GM03348 (cell line): ENCODE data around the gene BRD3OS.

Experiments used
- DNase-seq: peaks from one replicate; pipeline ENCODE4 v3.0.0; 2012; ENCODE audit warnings: low spot score

The BRD3OS gene

GRCh38 chr9:134024828-134025605 is at the start of gene BRD3OS:
TSS of gene BRD3OS (plus strand) at chr9:134025481. CDS start at chr9:134026748, 1,267 bp downstream.
- DNase-seq = peak; percentile 97

- no peak for DNase-seq
Observed at GRCh38 chr9:133975511-133975910, 49.8 kb upstream of the BRD3OS start.

- DNase-seq = no peak
Observed at GRCh38 chr9:133976191-133976861, 49.0 kb upstream of the BRD3OS start.

GRCh38 chr9:133976887-133977286 is 48.4 kb upstream of the BRD3OS start:
- DNase-seq = no peak

GRCh38 chr9:133977421-133978201 is 47.7 kb upstream of the BRD3OS start:
- no peak for DNase-seq

- no peak for DNase-seq
Observed at GRCh38 chr9:133978226-133978898, 46.9 kb upstream of the BRD3OS start.

- no peak for DNase-seq
Observed at GRCh38 chr9:133978899-133979272, 46.4 kb upstream of the BRD3OS start.

GRCh38 chr9:133979273-133979920 is 45.9 kb upstream of the BRD3OS start:
- peak; percentile 68 for DNase-seq

GRCh38 chr9:133979921-133980863 is 45.1 kb upstream of the BRD3OS start:
- DNase-seq = no peak

- no peak for DNase-seq
Observed at GRCh38 chr9:133980864-133981588, 44.3 kb upstream of the BRD3OS start.

GRCh38 chr9:133981589-133981957 is 43.7 kb upstream of the BRD3OS start:
- DNase-seq = no peak

- no peak for DNase-seq
Observed at GRCh38 chr9:133981958-133982681, 43.2 kb upstream of the BRD3OS start.

- no peak for DNase-seq
Observed at GRCh38 chr9:133982971-133983720, 42.1 kb upstream of the BRD3OS start.

- no peak for DNase-seq
Observed at GRCh38 chr9:133986061-133986460, 39.2 kb upstream of the BRD3OS start.

- DNase-seq = no peak
Observed at GRCh38 chr9:133986774-133987445, 38.4 kb upstream of the BRD3OS start.

GRCh38 chr9:133987446-133987788 is 37.9 kb upstream of the BRD3OS start:
- no peak for DNase-seq

- no peak for DNase-seq
Observed at GRCh38 chr9:133987946-133988665, 37.2 kb upstream of the BRD3OS start.
